ENCODE data around the gene SGPP1. TPM values are rescaled to one million over a fixed set of nuclear protein-coding genes. Genes with fewer than 3 reads are reported as not detected.

The SGPP1 gene
- total RNA-seq, 6 experiments from 2014 or later: 20.5 to 25.8 (median 22.7) TPM

GRCh38 chr14:63682727-63683593 is 44.9 kb downstream of the SGPP1 start:
- no peak for DNase-seq
- Mint-ChIP-seq H3K4me1 (ENCODE audit: low read depth) (peaks cover 17% of the 10 kb centered on the region), H3K36me3 (ENCODE audit: low read depth) (peaks cover 10% of the 10 kb centered on the region), H3K4me3 (no peak overlapping the region), H3K27me3 (ENCODE audit: insufficient read depth) (peaks cover 2% of the 10 kb centered on the region; the same call in 1 of the 2 replicates), H3K27ac (no peak overlapping the region), H3K9me3 (no peaks in the 10 kb centered on the region)
- no peak for TF ChIP-seq CTCF (IDR thresholded peaks at IDR 0.05)

- Mint-ChIP-seq H3K36me3 (ENCODE audit: low read depth) (peaks cover 20% of the 10 kb centered on the region), H3K27ac (no peak overlapping the region), H3K4me3 (no peak overlapping the region), H3K27me3 (ENCODE audit: insufficient read depth) (peaks cover 2% of the 10 kb centered on the region; the same call in 1 of the 2 replicates), H3K4me1 (ENCODE audit: low read depth) (peaks cover 24% of the 10 kb centered on the region), H3K9me3 (no peaks in the 10 kb centered on the region)
- TF ChIP-seq CTCF (IDR thresholded peaks at IDR 0.05): no peak
- no peak for DNase-seq
These were observed 49.3 kb downstream of the SGPP1 start for GRCh38 chr14:63678536-63678935.

GRCh38 chr14:63677891-63678379 is 49.9 kb downstream of the SGPP1 start:
- H3K36me3 Mint-ChIP-seq (ENCODE audit: low read depth): peaks cover 22% of the 10 kb centered on the region
- H3K4me1 Mint-ChIP-seq (ENCODE audit: low read depth): peaks cover 25% of the 10 kb centered on the region
- TF ChIP-seq CTCF (IDR thresholded peaks at IDR 0.05): no peak
- peaks cover 2% of the 10 kb centered on the region; the same call in 1 of the 2 replicates for H3K27me3 Mint-ChIP-seq (ENCODE audit: insufficient read depth)
- no peak overlapping the region for H3K4me3 Mint-ChIP-seq
- peak; percentile 96 for DNase-seq
- no peaks in the 10 kb centered on the region for H3K9me3 Mint-ChIP-seq
- H3K27ac Mint-ChIP-seq: peak overlapping the region; percentile 36; the same call in 1 of the 2 replicates

GRCh38 chr14:63676615-63677014 is 51.2 kb downstream of the SGPP1 start:
- no peak overlapping the region for H3K4me3 Mint-ChIP-seq
- DNase-seq: no peak
- peaks cover 37% of the 10 kb centered on the region for H3K4me1 Mint-ChIP-seq (ENCODE audit: low read depth)
- TF ChIP-seq CTCF (IDR thresholded peaks at IDR 0.05): no peak
- H3K27ac Mint-ChIP-seq: no peak overlapping the region
- no peaks in the 10 kb centered on the region for H3K9me3 Mint-ChIP-seq
- peaks cover 2% of the 10 kb centered on the region; the same call in 1 of the 2 replicates for H3K27me3 Mint-ChIP-seq (ENCODE audit: insufficient read depth)
- H3K36me3 Mint-ChIP-seq (ENCODE audit: low read depth): peaks cover 22% of the 10 kb centered on the region

GRCh38 chr14:63673886-63674497 is 53.9 kb downstream of the SGPP1 start:
- Mint-ChIP-seq H3K4me1 (ENCODE audit: low read depth) (peaks cover 37% of the 10 kb centered on the region), H3K36me3 (ENCODE audit: low read depth) (peaks cover 17% of the 10 kb centered on the region), H3K27ac (no peak overlapping the region), H3K9me3 (no peaks in the 10 kb centered on the region), H3K27me3 (ENCODE audit: insufficient read depth) (peaks cover 2% of the 10 kb centered on the region; the same call in 1 of the 2 replicates), H3K4me3 (no peak overlapping the region)
- no peak for TF ChIP-seq CTCF (IDR thresholded peaks at IDR 0.05)
- DNase-seq: no peak
